ENCODE data around the gene SLC35F4.
A peak's percentile ranks its signal among the peaks of the same experiment; 100 is the strongest.
"Not testable (repeated sequence)": the region's sequence is repeated elsewhere in the genome, so short reads cannot be mapped to it uniquely, and the experiment has no call there.

The SLC35F4 gene

GRCh38 chr14:57709086-57709485, 156.8 kb downstream of the SLC35F4 start:
- peak; percentile 9 for DNase-seq
- H3K27me3 ChIP-seq; H3K36me3 ChIP-seq; H3K4me1 ChIP-seq; H3K9me3 ChIP-seq; H3K4me3 ChIP-seq (ENCODE audit: low read depth, low read length): not testable (repeated sequence)
- TF ChIP-seq CTCF (IDR thresholded peaks at IDR 0.05; ENCODE audit: low read depth, low read length) = 0 out of 2 replicates have a peak, but pooled peaks have one; percentile 11

GRCh38 chr14:57707219-57707618, 158.7 kb downstream of the SLC35F4 start:
- no peak for DNase-seq
- Histone ChIP-seq H3K9me3 (no peaks in the 10 kb centered on the region), H3K36me3 (no peaks in the 10 kb centered on the region), H3K4me1 (no peaks in the 10 kb centered on the region), H3K4me3 (ENCODE audit: low read depth, low read length) (no peak overlapping the region), H3K27me3 (no peaks in the 10 kb centered on the region)
- no peak for TF ChIP-seq CTCF (IDR thresholded peaks at IDR 0.05; ENCODE audit: low read depth, low read length)

DNA sequence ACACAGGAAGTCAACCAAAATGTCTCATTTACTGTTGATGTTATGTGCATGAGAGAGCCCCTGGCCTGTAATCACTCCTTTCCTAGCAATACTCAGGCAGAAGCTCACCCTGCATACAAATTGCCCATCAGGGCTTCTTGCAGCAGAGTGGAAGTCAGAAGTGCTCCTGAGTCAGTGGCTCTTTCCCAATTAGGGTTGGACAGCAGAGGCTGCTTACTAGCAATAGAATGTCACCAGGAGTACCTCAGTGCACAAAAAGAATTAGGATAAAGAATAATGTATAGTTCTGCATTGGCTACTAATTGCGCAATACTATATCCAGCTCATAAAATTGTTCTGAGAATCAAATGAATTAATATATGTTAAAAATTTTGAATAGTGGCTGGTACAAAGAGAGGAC, 161.1 kb downstream of the SLC35F4 start:
- TF ChIP-seq CTCF (IDR thresholded peaks at IDR 0.05; ENCODE audit: low read depth, low read length) = no peak
- no peaks in the 10 kb centered on the region for H3K27me3 ChIP-seq
- no peaks in the 10 kb centered on the region for H3K36me3 ChIP-seq
- no peaks in the 10 kb centered on the region for H3K4me1 ChIP-seq
- H3K9me3 ChIP-seq = no peaks in the 10 kb centered on the region
- H3K4me3 ChIP-seq (ENCODE audit: low read depth, low read length) = no peak overlapping the region
- DNase-seq = no peak

GRCh38 chr14:57699947-57700346, 165.9 kb downstream of the SLC35F4 start:
- no peak overlapping the region for H3K4me3 ChIP-seq (ENCODE audit: low read depth, low read length)
- no peaks in the 10 kb centered on the region for H3K27me3 ChIP-seq
- no peaks in the 10 kb centered on the region for H3K4me1 ChIP-seq
- no peaks in the 10 kb centered on the region for H3K36me3 ChIP-seq
- no peak for DNase-seq
- H3K9me3 ChIP-seq = no peaks in the 10 kb centered on the region
- TF ChIP-seq CTCF (IDR thresholded peaks at IDR 0.05; ENCODE audit: low read depth, low read length) = no peak

GRCh38 chr14:57692671-57693070, 173.2 kb downstream of the SLC35F4 start:
- H3K36me3 ChIP-seq = no peaks in the 10 kb centered on the region
- H3K27me3 ChIP-seq = no peaks in the 10 kb centered on the region
- H3K9me3 ChIP-seq = no peaks in the 10 kb centered on the region
- TF ChIP-seq CTCF (IDR thresholded peaks at IDR 0.05; ENCODE audit: low read depth, low read length) = peak; percentile 50
- H3K4me1 ChIP-seq = no peaks in the 10 kb centered on the region
- DNase-seq = no peak
- H3K4me3 ChIP-seq (ENCODE audit: low read depth, low read length) = no peak overlapping the region

GRCh38 chr14:57687416-57687815, 178.5 kb downstream of the SLC35F4 start:
- Histone ChIP-seq H3K36me3 (no peaks in the 10 kb centered on the region), H3K9me3 (no peaks in the 10 kb centered on the region), H3K27me3 (no peaks in the 10 kb centered on the region), H3K4me3 (ENCODE audit: low read depth, low read length) (no peak overlapping the region), H3K4me1 (no peaks in the 10 kb centered on the region)
- TF ChIP-seq CTCF (IDR thresholded peaks at IDR 0.05; ENCODE audit: low read depth, low read length) = no peak
- DNase-seq = no peak

All from BE2C (cell line).